Mesodermal cell (in vitro differentiated cells): ENCODE measurements around the gene SLC9C1.

Experiments
- H3K27ac ChIP-seq: 2 replicates; pipeline ENCODE4 v1.7.0; 2013; ENCODE audit warnings: mild to moderate bottlenecking, low read depth, low read length, moderate library complexity; ENCODE audit not compliant: severe bottlenecking
- H3K36me3 ChIP-seq: 2 replicates; pipeline ENCODE4 v1.7.1; 2013; ENCODE audit warnings: mild to moderate bottlenecking, low read length, moderate library complexity; ENCODE audit not compliant: control insufficient read depth, insufficient read depth
- H3K4me1 ChIP-seq: one replicate; pipeline ENCODE4 v1.7.1; 2013; ENCODE audit warnings: mild to moderate bottlenecking, low read length; ENCODE audit not compliant: insufficient read depth, control insufficient read depth, poor library complexity, severe bottlenecking
- H3K4me3 ChIP-seq: 2 replicates; pipeline ENCODE4 v1.7.0; 2013; ENCODE audit warnings: low read length, control low read depth, mild to moderate bottlenecking; ENCODE audit not compliant: insufficient read depth, poor library complexity, severe bottlenecking; ENCODE audit errors: extremely low read depth
- H3K9me3 ChIP-seq: 2 replicates; pipeline ENCODE4 v1.7.1; 2013; ENCODE audit warnings: mild to moderate bottlenecking, low read length, moderate library complexity; ENCODE audit not compliant: control insufficient read depth
- WGBS, 2 experiments: methylation state at CpG; one replicate each; pipeline ENCODE4 v1.1.5; 2013; ENCODE audit warnings: missing lambda C conversion rate in 2 of 2; ENCODE audit not compliant: insufficient coverage in 2 of 2; 5-methylcytosine and 5-hydroxymethylcytosine counted together

The SLC9C1 gene

DNA sequence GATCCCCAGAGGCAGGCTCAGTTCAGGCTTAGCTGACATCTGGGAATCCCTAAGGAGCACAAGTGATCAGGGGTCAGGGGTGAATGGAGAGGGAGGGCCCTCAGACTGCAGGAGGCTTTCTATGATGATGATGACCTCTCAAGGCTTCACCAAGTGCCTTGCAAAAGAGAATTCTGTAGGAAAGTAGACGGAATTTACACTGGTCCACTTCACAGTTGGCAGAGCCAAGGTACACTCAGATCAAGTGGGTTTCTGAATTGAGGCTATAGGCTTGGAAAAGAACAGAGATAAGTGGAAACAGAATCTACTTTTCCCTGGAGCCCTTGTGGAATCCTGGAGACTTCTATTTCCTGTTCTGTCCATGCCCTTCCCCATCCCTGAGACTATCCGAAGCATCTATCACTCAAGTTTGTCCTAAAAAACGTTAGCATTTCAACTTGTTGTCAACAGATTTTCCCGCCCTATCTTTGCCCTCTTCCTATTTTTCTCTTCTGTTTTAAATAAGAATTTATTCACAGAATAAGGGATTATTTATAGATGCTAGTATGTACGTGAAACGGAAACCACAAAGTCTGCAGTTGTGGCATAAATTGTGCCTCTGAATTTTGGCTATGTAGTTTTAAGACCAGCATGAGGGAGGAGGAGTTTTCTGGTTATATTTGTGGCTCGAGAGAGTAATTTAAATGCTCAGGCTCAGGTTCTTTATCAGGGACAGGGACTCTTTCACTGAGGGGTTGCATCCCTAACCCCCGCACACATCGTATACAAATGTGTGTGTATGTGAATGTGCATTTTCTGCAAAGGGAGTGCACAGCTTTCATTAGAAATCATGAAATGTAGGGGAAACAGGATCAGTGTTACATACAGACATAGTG, 173.8 kb downstream of the SLC9C1 start:
- no peak overlapping the region for H3K4me3 ChIP-seq
- H3K36me3 ChIP-seq: peaks cover 23% of the 10 kb centered on the region
- no peaks in the 10 kb centered on the region for H3K9me3 ChIP-seq
- WGBS, 2 experiments: 85 to 93% methylated on average over 5 to 6 of the region's 9 CpGs
- no peaks in the 10 kb centered on the region for H3K4me1 ChIP-seq
- H3K27ac ChIP-seq: no peak overlapping the region

GRCh38 chr3:112117841-112118571, 176.0 kb downstream of the SLC9C1 start:
- Histone ChIP-seq H3K4me3 (no peak overlapping the region), H3K27ac (no peak overlapping the region), H3K4me1 (no peaks in the 10 kb centered on the region), H3K36me3 (peaks cover 27% of the 10 kb centered on the region), H3K9me3 (no peaks in the 10 kb centered on the region)
- WGBS, 2 experiments: 94 to 96% methylated on average over 2 to 3 of the region's 4 CpGs

DNA sequence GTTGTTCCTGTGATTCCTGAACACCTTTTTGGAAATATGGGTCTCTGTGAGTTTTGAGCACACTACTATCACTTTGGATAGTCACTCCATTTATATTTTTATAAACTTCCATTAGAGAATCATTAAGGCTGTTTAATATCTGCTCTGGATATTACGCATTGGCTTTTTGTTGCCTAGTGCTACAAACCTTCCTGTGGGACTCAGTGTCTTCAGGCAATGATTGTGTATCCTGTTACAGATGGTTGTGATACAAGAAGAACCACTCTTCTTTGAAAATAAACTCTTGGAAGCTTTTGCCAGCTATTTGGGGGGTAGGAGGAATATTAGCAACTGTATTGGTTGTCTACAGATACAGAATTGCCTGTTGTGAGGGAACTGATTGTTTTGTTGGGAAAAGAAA, 176.6 kb downstream of the SLC9C1 start:
- peaks cover 30% of the 10 kb centered on the region for H3K36me3 ChIP-seq
- no peak overlapping the region for H3K27ac ChIP-seq
- no peaks in the 10 kb centered on the region for H3K9me3 ChIP-seq
- no peaks in the 10 kb centered on the region for H3K4me1 ChIP-seq
- 83% methylated on average over 1 of the region's 1 CpG; no CpG with 5 or more reads in 1 of the 2 experiments for WGBS, 2 experiments
- H3K4me3 ChIP-seq: no peak overlapping the region

DNA sequence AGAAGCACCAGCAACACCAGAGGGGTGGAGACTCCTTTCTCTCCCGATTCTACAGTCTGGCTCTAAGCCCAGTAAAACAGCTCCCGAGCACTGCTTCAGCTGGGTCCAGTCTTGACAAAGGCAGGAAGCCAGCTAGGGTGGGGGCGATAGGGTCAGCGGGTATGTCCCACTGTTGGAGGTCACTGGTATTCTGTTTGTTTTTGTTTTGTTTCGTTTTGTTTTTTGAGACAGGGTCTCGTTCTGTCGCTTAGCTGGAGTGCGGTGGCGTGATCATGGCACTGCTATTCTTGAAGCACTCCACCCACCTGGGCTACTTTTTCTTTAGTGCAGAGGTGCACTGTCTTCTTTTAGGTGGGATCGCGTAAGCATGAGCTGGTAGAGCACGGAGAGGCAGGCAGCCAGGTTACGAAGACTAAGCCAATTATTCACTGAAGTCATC, 177.2 kb downstream of the SLC9C1 start:
- Histone ChIP-seq H3K4me1 (no peaks in the 10 kb centered on the region), H3K27ac (no peak overlapping the region), H3K9me3 (no peaks in the 10 kb centered on the region), H3K4me3 (no peak overlapping the region), H3K36me3 (peaks cover 30% of the 10 kb centered on the region)
- 93 to 97% methylated on average over 9 to 13 of the region's 13 CpGs for WGBS, 2 experiments

DNA sequence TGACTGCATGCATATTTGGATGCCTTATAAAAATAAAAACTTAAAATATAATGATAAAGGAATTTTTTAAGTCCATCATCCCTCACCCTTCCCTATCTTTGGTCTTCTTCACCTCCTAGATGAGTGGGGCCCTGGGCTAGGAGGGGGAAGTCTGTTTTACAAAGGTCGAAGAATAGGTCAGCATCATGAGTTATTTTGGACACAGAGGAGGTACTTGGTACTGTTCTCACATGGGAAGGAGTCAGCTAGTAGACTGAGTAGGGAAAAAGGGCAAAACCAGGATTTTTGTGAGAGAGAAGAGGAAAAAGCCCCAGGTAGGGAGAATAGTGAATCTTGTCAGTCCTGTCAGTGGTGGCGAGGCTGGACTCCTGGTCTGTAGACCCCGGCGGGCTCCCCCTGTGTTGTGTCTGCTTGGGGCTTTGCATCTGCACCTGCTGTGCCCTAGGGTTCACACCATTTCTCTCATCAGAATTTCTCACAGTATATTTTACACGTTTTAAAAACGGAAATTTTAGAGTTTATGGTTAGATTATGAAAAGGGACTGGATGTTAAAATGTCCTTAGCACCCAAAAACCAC, 178.1 kb downstream of the SLC9C1 start:
- no peaks in the 10 kb centered on the region for H3K4me1 ChIP-seq
- no peak overlapping the region for H3K27ac ChIP-seq
- no peaks in the 10 kb centered on the region for H3K9me3 ChIP-seq
- WGBS, 2 experiments: 100% methylated on average over 1 to 3 of the region's 6 CpGs
- peaks cover 30% of the 10 kb centered on the region for H3K36me3 ChIP-seq
- H3K4me3 ChIP-seq: no peak overlapping the region

DNA sequence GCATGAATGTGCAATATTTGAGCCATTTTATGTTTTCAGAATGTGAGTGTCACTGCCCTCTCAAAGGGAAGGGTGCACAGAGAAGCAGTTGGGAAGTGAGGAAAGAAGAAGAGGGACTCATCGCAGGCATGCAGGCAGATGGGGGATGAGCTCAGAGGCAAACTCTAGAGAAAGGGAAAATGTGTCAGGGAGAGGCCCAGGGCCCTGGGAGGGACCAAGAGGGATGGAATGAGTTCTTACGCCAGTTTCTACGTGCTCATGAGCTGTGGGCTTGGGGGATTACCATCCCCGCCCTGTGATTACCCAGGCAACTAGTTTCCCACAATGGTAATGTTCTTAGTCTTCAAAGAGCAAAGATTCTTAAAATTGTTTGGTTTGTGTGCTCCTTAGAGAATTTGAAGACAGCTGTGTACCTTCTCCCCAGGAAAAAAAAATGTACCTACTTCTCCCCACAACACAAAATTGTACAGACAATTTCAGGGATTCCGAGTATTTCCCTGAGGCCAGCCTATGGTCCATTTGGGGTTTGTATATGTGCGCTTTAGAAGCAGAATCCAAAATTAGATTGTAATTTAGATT, 178.8 kb downstream of the SLC9C1 start:
- Histone ChIP-seq H3K9me3 (no peaks in the 10 kb centered on the region), H3K4me1 (no peaks in the 10 kb centered on the region), H3K27ac (no peak overlapping the region), H3K4me3 (no peak overlapping the region), H3K36me3 (peaks cover 30% of the 10 kb centered on the region)
- 100% methylated on average over 3 to 5 of the region's 6 CpGs for WGBS, 2 experiments

GRCh38 chr3:112114576-112115160, 179.3 kb downstream of the SLC9C1 start:
- Histone ChIP-seq H3K36me3 (peaks cover 30% of the 10 kb centered on the region), H3K4me1 (no peaks in the 10 kb centered on the region), H3K4me3 (no peak overlapping the region), H3K9me3 (no peaks in the 10 kb centered on the region), H3K27ac (no peak overlapping the region)
- WGBS, 2 experiments: 93 to 100% methylated on average over 1 to 5 of the region's 6 CpGs

DNA sequence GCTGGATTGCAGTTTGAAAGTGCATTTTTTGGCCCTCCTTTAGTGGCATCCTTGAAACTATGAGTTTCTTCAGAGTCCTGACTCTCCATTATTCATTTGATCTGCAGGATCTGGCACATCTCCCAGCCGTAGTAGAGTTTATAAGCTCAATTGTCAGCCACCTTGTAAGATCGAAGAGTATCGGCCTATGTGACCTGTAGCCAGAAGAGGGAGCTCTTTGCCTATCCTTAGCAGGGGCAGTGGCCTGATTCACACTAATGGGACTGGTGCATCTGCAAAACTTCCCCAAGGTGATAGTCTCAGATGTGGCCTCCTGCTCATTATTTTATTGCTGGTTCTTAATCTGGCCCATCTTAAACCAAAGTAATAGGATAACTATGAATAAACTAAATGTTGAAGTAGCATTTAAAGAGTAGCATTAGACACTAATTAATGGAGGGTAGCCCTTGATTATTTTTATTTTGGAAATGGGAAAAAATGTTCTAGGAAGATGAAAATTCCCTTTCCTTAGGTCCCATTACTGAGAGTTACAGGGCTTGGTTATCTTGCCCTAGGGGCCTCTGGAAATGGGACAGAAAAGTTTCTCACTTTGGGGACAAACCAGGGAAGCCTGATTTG, 182.1 kb downstream of the SLC9C1 start:
- no peaks in the 10 kb centered on the region for H3K4me1 ChIP-seq
- H3K27ac ChIP-seq: no peak overlapping the region
- no peaks in the 10 kb centered on the region for H3K9me3 ChIP-seq
- H3K36me3 ChIP-seq: peaks cover 36% of the 10 kb centered on the region
- H3K4me3 ChIP-seq: no peak overlapping the region
- 28 to 34% methylated on average over 3 of the region's 3 CpGs for WGBS, 2 experiments

- Histone ChIP-seq H3K36me3 (peaks cover 25% of the 10 kb centered on the region), H3K4me3 (no peak overlapping the region), H3K4me1 (no peaks in the 10 kb centered on the region), H3K9me3 (no peaks in the 10 kb centered on the region), H3K27ac (no peak overlapping the region)
- 83 to 91% methylated on average over 1 to 2 of the region's 5 CpGs for WGBS, 2 experiments
Observed at GRCh38 chr3:112109322-112109721, 184.7 kb downstream of the SLC9C1 start.

DNA sequence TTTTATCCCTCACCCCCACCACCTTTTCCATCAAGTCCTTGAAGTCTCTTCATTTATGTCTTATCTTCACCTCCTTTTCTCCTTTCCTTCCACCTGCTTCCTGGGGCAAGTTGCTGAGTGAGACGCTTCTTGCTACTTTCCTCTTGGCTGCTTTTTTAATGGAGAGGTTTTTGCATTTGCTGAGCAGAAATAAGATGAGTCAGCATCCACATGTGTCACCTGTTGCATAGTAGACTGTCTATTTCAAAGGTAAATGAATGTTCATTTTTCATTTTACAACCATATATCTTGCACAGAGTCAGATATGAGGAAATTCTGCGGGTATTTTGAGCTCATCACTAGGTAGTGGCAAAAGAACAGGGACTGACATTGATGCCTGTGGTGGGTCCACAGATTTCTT, 189.2 kb downstream of the SLC9C1 start:
- WGBS, 2 experiments: 100% methylated on average over 1 of the region's 2 CpGs; no CpG with 5 or more reads in 1 of the 2 experiments
- H3K9me3 ChIP-seq: no peaks in the 10 kb centered on the region
- peaks cover 17% of the 10 kb centered on the region for H3K36me3 ChIP-seq
- no peak overlapping the region for H3K27ac ChIP-seq
- H3K4me1 ChIP-seq: peaks cover 17% of the 10 kb centered on the region
- H3K4me3 ChIP-seq: no peak overlapping the region
